GM21423 (cell line): ENCODE measurements around the gene DSCAM.

Experiments
- ATAC-seq: cut with Tn5 transposase; IDR thresholded peaks from one replicate; pipeline ENCODE4 v1.9.1; 2021; ENCODE audit warnings: mild to moderate bottlenecking, moderate library complexity; ENCODE audit not compliant: unreplicated experiment

DSCAM gene

DNA sequence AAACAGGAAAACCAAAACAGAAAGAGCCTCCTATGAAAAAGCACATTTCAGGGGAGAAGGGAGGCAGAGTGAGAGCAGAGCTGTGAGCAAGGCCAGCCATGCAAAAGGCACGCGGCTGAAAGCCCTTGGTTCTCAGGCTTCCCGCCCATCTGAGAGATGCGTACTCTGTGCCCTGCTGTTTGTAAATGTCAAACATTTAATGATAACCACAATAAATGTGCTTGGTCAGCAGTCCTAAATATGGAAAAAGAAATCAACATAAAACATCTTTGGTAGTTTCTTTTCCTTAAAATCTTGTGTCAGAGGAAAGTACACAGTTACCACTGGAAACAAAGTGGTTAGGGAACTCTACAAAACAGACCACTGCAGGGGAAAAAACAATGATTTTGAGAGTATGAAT, 283.1 kb downstream of the DSCAM start:
- no peak for ATAC-seq

DNA sequence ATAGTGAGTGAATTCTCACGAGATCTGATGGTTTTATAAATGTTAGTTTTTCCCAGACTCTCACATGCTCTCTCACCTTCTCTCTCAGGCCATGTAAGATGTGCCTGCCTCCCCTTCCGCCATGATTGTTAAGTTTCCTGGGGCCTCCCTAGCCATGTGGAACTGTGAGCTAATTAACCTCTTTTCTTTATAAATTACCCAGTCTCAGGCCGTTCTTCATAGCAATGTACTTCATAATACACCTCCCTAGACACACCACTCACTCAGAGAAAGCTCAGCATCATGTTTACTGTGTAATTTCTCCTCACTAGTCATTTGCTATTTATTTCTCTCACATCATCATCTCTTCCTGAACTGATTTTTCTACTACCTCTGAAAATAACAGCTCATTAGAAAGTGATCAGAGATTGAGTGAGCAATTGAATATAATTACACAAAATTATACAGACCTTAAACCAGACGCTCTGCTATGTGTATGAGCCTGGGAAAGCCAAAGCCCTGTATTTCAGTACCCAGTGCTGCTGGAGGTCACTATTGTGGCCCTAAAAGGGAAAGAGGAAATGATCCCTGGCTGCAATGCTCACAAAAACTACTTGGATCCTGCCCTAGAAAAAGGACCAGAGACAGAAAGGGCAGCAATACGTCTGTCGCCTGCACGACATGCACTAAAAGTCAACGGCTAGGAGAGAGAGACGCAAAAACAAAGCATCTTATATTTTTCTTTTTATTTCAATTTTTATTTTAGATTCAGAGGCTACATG, 284.5 kb downstream of the DSCAM start:
- ATAC-seq = no peak

DNA sequence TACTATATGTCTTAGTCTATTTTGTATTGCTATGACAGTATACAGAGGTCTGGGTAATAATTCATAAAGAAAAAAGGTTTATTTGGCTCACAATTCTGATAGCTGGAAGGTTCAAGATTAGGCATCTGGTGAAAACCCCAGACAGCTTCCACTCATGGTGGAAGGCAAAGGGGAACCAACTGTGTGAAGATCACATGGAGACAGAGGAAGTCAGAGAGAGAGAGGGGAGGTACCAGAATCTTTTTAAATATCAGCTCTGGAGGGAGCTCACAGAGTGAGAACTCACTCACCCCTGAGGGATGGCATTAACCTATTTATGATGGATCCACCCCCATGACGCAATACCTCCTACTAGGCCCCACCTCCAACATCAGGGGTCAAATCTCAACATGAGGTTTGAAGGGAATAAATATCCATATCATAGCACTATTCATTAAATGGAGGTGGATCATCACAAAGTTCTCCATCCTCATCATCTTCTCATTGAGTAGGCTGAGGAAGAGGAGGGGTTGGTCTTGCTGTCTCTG, 290.5 kb downstream of the DSCAM start:
- no peak for ATAC-seq

DNA sequence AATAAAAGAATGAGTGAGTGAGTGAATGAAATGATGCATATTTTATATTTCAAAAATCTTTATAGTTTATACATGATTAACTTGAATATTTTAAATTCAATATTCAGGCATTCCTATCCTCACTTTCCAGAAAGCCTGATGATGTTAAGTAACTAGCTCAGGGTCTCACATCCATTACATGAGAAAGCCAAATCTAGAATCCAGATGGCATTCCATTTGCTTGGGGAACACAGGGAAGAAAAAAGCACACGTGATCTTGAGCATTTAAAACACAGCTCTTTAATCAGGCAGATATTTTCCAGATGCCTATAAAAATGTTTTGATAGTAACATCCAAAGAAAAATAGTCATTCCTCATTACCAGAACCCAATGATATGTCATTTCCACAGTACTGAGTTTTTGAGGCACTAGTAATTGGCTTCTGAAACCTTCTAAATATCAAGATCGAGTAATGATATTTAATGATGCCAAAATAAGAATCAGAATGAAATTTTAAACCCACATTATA, 291.9 kb downstream of the DSCAM start:
- no peak for ATAC-seq

DNA sequence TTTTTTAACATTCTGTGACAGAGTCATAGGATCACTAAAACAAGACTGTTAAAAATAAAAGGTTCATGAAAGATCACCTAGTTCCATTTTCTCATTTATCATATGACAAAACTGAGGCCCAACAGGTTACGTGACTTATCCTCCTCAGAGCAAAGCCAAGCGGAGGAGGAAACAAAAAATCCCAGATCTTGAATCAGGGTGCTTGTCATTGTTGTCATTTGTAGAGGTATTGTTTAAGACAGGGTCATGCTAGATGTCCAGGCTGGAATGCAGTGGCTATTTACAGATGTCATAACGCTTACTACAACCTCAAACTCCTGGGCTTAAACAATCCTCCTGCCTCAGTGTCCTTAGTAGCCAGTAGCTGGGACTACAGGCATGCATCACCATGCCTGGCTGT, 293.2 kb downstream of the DSCAM start:
- ATAC-seq = no peak

DNA sequence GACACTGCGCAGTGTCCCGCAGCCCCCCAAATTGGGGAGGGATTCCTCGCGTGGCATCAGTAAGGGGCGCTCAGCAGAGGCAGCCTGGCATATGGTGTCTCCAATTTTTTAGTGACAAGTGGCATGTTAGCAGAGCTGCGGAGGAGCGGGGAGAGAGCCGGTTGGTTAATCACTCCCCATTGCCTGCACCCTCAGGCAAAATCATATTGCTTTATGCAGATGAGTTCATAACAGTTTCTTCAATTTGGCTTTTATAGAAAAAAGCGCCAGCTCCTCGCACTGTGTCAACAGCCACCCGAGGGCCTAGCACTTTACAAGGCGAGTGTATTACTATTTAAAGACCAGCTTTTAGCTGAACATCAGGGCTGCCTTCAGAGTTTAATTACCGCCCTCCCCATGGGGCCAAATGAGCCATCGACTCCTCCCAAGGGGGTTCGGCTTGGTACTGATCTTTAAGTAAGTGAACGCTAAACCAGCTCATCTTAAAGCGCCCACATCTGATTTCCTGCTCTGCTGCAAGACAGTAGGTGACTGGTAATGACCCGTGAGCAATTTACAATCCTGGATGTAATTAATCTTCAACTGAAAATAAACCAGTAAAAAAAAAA, 298.9 kb downstream of the DSCAM start:
- no peak for ATAC-seq

DNA sequence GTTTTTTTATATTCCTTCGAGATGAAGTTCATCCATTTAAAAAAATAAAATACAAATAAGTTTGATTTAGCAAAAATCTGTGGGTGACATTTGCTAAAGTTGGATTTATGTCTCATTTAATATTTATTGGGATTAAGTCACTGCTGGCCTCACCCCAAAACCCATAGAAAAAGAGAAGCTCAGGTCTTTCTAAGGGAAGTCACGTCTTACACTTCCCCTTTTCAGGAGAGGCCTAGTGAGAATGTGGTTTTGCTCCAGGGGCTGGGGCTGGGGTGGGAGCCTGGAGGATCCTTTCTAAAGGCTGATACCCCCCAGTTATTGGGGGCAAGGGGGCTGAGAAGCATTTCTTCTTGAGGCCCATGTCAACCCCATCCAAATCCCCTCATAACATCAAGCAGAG, 300.3 kb downstream of the DSCAM start:
- no peak for ATAC-seq

DNA sequence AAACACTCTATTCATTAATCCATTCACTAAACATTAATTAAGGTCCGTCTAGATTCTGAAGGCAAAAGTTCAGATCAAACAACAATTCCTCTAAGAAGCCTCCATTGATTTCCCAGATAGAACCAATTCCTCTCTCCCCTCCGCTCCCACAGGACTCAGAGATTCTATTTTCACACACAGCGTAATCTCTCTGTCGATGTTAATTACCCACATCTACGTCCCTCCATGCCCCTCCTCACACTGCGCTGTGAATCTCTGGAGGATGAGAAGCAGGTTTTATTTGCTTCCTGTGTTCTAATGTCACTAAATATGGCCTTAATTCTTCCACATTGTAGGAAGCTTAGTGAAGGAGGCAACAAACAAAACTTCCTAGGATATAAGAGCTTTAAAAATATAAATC, 306.7 kb downstream of the DSCAM start:
- ATAC-seq = no peak

DNA sequence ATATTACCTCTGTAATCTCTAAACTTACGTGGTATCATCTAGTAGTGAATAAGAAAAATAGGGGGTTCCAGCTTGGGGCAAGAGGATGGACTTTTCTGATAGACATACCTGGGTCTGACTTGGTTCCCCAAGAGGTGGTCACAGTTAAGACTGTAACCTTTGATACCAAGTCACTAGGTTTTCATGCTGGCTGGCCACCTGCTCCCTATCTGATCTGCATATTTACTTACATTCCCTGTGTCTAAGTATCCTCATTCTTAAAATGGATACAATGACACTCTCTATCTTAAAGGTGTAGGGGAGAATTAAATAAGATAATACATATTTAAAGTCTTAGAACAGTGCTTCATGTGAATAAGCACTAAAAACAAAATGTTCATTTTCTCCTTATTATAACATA, 312.1 kb downstream of the DSCAM start:
- ATAC-seq = no peak

DNA sequence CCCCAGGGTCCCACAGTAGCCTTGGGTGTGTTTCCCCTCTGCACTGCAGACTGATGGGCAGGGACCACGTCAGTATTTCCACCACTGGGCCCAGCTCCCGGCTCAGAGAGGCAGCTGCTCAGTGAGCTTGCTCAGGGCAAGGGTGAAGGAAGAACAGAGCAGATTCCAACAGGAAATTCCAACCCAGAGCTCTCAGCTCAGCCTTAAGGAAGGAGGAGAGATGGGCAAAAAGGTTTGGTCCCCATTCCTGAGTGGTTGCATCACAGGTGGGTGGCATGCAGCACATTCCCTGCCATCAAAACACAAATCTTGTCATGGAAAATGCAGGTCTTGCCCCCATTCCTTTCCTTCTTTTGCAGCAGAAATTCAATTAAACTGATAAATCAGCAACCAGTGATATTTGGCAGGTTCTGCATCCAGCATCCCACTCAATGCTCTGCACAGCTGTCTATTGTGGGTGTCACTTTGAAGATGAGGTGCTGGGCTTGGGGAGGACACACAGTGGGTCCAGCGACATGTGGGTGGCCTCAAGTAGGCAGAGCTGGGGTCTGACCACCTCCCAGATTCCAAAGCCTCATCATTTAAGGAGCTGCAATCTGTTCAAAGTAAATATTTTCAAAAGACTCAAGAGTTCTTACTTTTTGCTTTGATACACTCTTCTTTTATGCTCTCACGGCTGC, 315.4 kb downstream of the DSCAM start:
- ATAC-seq = no peak

DNA sequence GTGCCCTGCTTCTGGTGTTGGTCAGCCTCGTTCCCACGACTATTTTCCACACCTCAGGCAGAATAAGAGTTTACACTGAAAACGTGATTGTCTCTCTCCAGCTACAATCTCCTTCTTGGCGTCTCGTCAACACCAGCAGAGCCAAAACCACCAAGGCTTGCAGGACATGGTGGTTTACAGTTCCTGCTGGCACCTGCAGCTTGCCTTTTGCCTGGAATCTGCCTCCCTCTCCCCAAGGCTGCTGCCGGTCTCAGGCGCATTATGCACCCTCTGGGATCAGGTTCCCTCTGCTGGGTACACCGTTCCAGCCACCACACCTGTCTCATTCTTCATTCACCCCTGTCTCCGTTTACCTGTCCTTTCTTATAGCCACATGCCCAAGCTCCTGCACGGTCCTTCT, 315.9 kb downstream of the DSCAM start:
- ATAC-seq = no peak

DNA sequence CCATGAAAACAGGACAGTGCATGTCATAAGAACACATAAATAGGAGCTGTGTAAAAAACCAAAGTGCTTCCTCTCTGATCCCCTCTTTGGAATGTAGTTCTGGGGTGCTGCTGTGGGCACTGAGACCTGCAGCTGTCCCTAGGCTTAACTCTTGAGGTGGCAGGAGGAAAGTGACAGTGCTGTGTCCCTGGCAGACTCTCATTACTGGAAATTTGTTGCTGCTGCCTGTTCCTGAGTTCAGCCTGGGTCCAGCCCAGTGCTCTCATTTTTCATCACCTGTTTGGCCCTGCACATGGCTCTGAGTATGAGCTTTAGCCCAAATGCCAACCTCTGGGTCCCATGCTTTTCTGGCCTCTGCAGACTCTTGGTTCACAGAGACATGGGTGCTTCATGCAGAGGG, 329.3 kb downstream of the DSCAM start:
- no peak for ATAC-seq

DNA sequence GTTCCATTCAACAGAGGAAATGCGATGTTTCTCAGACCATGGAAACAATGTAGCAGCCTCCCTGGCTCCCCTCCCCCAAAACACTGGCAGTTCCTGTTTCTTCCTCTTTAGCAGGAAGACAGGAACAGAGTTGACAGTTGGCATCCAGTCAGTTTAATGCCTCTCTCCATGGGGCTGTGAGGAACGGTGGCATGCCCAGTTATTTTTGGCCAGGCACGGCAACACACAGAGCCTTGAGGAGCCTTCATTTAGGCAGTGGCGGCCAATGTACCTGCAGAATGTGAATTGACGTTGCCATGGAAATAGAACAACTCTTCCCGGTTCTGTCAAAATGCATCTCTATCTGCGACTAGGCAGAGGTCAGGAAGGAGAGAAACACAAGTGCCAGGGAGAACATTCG, 330.6 kb downstream of the DSCAM start:
- ATAC-seq = no peak

DNA sequence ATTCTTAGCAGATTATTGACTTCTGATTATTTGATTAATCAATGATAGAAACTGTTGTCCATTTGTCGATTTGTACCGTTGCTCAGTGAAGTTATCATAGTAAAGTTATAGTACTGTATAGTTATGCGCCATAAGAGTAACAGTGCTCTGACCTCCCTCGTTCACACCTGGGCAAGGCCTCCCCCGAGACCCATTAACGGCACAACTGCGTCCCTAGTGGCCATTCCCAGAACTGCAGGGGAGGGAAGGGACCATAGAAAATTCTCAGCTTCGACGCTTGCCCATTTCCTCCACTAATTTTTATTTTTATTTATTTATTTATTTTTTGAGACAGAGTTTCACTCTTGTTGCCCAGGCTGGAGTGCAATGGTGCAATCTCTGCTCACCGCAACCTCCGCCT, 334.4 kb downstream of the DSCAM start:
- no peak for ATAC-seq

DNA sequence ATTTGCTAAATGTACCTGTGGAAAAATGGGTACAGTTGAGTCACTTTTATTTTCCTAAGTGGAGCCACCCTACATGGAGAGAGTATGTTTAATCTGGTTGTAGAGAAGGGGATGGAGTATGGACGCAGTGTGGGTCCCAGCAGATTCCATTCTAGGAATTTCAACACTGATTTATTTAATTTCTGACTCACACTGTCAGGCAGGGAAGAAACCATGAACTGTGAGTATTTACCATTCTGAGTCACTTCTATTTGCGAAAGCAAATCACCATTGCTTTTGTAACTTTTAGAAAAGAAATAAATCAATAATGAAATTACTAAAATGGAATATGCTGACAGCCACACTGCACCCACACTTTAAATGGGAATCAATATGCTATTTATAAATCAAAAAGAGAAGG, 339.0 kb downstream of the DSCAM start:
- no peak for ATAC-seq

DNA sequence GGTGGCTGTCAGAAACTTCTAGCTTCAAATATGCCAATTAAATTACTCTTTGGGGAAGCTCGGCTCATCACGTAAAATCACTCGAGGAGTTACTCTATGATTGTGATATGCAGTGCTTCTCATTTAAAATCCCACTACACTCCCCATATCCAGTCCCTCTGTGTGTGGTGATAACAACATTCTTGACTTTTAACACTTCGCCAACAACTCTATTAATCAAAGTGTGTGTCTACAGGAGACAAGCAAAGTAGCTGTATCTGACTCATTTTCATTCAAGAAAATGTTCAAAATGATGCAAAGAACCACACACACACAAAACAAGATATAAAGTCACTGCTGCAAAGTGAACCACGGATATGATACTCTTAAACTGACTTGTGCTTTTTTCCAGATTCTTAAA, 341.3 kb downstream of the DSCAM start:
- no peak for ATAC-seq

DNA sequence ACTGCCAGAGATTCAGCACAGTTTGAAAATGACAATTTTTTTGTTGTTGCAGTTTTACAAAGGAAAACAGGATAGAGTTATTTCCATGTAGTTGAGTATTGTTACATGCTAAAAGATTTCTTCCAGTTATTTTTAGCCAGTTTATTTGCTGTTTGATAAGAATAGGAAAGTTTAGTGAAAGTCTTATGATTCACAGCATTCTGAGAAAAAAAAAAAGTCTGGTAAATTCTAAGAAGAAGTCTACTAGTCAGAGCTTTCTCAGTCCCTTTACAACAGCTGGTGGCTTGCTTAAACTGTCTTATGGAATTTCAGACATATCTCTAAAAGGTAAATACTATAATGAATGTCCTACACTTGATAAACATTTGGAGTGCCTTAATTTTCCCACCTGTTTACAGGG, 341.7 kb downstream of the DSCAM start:
- ATAC-seq = no peak

DNA sequence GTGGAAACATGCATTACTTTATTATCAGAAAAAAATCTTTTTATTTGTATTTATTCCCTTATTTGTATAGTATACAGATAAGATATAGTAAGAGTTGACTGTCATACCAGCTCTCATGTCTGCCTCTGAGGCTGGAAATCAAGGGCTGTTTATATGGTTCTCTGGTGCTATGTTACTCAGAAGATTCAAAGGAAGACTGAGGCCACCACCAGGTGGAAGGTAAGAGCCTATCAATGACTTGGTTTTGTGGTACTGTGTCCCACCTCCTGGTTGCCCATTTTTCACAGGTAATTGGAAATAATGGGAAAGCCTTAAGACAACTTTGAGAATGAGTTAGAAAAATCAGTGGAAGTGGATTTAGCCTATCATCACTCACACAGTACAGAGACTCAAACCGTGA, 342.1 kb downstream of the DSCAM start:
- no peak for ATAC-seq

DNA sequence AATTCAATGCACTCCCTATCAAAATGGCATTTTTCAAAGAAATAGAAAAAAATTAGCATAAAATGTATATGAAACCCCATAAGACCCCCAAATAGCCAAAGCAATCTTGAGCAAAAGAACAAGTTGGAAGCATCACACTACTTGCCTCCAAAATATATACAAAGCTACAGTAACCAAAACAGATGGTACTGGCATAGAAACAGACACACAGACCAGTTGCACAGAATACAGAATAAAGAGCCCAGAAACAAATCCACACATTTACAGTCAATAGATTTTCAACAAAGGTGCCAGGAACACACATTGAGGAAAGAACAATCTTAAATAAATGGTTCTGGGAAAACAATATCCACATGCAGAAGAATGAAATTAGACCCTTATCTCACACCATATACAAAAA, 350.8 kb downstream of the DSCAM start:
- no peak for ATAC-seq

DNA sequence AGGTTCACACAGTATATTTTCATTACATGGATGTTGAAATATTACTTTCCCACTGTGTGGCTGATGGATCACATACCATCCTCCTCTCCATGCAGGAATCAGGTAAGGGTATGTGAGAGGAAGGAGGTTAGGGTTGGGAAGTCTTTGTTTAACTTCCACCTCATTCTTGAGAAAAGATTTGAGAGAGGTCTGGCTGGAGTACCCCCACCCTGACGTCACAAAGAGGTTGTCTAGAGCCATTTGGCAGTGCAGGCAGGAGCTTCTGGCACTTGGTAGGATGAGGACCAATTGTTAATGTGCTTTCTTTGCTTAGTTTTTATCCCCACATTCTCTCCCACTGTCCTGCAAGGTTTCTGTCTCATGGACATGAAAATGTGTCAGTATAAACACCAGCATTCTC, 356.6 kb downstream of the DSCAM start:
- ATAC-seq = no peak

DNA sequence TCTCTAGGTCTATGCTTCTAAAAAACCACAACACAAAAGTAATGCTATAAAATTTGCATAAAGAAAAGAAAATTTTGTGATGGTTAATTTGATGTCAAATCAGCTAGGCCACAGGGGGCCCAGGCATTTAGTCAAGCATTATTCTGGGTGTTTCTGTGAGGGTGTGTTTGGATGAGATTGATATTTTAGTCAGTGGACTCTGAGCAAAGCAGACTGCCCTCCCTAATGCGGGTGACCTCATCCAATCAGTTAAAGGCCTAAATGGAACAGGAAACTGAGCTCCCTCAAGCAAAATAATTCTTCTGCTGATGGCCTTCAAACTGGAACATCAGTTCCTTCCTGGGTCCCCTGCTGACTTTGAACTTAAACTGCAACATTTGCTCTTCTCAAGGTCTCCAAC, 358.0 kb downstream of the DSCAM start:
- no peak for ATAC-seq

DNA sequence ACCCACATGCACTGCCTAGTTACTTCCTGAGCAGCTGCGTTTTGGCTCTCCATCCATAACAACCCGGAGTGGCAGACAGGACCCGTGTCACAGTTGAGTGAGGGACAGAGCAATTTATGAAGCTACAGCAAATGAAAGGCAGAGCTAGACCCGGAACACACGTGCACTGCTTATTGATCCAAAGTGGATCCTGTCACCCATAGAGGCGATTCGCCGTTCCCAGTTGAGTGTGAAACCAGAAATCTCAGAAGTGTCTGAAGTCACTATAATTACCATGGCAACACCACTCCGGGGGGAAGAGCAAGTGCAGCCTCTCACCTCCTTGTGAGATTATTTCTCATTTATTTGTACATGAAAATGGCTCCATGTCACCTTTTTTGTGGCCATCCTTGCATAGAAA, 365.2 kb downstream of the DSCAM start:
- no peak for ATAC-seq
